Measurements from ENCODE around the gene PRKAA2. TPM values are rescaled to one million over a fixed set of nuclear protein-coding genes. Genes with fewer than 3 reads are reported as not detected.

Gene PRKAA2
- total and polyA plus RNA-seq, 2 of the 13 experiments (the other 11 are each of a cell fraction or from before 2014, with no cell fraction given), result 6.0 to 7.5 TPM

GRCh38 chr1:56645677-56646305 lies 677 bp downstream of the PRKAA2 start (continued):
- TF ChIP-seq FOXO4 (CRISPR knock-in tag; conservative IDR thresholded peaks at IDR 0.05) (no peak), ZBTB37 (CRISPR knock-in tag; IDR thresholded peaks at IDR 0.05) (no peak), ZNF564 (CRISPR knock-in tag; IDR thresholded peaks at IDR 0.05) (peak; percentile 3; the same call in 1 of the 2 replicates), RNF2 (conservative IDR thresholded peaks at IDR 0.05; ENCODE audit: low read depth) (no peak), EZH2 (conservative IDR thresholded peaks at IDR 0.05; ENCODE audit: low read depth, low read length) (no peak), ARID3A (IDR thresholded peaks at IDR 0.05; ENCODE audit: low read depth, low read length) (no peak), RBM22 (optimal IDR thresholded peaks at IDR 0.05; ENCODE audit: low read length) (no peak), FLYWCH1 (CRISPR knock-in tag; IDR thresholded peaks at IDR 0.05) (no peak), HDAC6 (IDR thresholded peaks at IDR 0.05; ENCODE audit: low read depth, low read length) (no peak), KLF16 (CRISPR knock-in tag; IDR thresholded peaks at IDR 0.05) (0 out of 4 replicates have a peak, but pooled peaks of 1 of the 2 experiments have one; percentile 15), ZBTB14 (CRISPR knock-in tag; IDR thresholded peaks at IDR 0.05) (no peak), FOSL2 (CRISPR knock-in tag; IDR thresholded peaks at IDR 0.05) (no peak), ZNF652 (CRISPR knock-in tag; IDR thresholded peaks at IDR 0.05; ENCODE audit: borderline replicate concordance, low read depth) (no peak), YEATS2 (CRISPR knock-in tag; IDR thresholded peaks at IDR 0.05; ENCODE audit: borderline replicate concordance) (0 out of 2 replicates have a peak, but pooled peaks have one; percentile 17), SMYD3 (CRISPR knock-in tag; IDR thresholded peaks at IDR 0.05) (0 out of 2 replicates have a peak, but pooled peaks have one; percentile 11), BCLAF1 (IDR thresholded peaks at IDR 0.05) (no peak), ZNF704 (CRISPR knock-in tag; IDR thresholded peaks at IDR 0.05; ENCODE audit: borderline replicate concordance) (no peak), E2F1 (CRISPR knock-in tag; IDR thresholded peaks at IDR 0.05) (no peak)

All from HepG2 (cell line).